ENCODE measurements around the gene CDC16.

CDC16 gene

DNA sequence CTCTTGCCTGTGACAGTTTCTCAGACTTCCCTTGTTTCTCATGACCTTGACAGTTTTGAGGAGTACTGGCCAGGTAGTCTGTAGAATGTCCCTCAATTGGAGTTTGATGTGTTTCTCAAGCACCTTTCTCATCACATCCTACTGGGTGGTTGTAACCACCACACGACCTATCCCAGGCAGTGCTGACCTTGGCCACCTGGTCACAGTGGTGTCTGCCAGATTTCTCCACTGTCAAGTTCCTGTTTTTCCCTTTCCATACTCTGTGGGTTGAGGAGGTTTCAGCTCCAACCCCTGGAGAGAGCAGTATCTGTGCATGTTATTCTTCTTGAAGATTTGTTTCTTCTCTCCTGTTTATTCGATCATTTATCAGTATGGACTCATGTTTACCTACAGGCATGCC is 38.3 kb downstream of the CDC16 start:
- Histone ChIP-seq H3K4me3 (IDR thresholded peaks at IDR 0.05; ENCODE audit: insufficient read depth, low read depth, low read length) (no peak overlapping the region), H3K27ac (no peak overlapping the region), H4K20me1 (ENCODE audit: insufficient read depth) (no peaks in the 10 kb centered on the region), H3K79me2 (ENCODE audit: insufficient read depth, low read depth) (no peaks in the 10 kb centered on the region), H3K4me1 (ENCODE audit: low read depth, poor library complexity, severe bottlenecking) (peaks cover 83% of the 10 kb centered on the region), H2AFZ (ENCODE audit: low read depth) (no peak overlapping the region), H3K27me3 (ENCODE audit: insufficient read depth, low read depth) (no peaks in the 10 kb centered on the region), H3K4me2 (no peak overlapping the region), H3K36me3 (ENCODE audit: insufficient read depth) (peaks cover 8% of the 10 kb centered on the region; the same call in 1 of the 2 replicates), H3K9ac (no peak overlapping the region)
- TF ChIP-seq, protein P1, sequence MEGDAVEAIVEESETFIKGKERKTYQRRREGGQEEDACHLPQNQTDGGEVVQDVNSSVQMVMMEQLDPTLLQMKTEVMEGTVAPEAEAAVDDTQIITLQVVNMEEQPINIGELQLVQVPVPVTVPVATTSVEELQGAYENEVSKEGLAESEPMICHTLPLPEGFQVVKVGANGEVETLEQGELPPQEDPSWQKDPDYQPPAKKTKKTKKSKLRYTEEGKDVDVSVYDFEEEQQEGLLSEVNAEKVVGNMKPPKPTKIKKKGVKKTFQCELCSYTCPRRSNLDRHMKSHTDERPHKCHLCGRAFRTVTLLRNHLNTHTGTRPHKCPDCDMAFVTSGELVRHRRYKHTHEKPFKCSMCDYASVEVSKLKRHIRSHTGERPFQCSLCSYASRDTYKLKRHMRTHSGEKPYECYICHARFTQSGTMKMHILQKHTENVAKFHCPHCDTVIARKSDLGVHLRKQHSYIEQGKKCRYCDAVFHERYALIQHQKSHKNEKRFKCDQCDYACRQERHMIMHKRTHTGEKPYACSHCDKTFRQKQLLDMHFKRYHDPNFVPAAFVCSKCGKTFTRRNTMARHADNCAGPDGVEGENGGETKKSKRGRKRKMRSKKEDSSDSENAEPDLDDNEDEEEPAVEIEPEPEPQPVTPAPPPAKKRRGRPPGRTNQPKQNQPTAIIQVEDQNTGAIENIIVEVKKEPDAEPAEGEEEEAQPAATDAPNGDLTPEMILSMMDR (conservative IDR thresholded peaks at IDR 0.05; ENCODE audit: low read depth, low read length): no peak

DNA sequence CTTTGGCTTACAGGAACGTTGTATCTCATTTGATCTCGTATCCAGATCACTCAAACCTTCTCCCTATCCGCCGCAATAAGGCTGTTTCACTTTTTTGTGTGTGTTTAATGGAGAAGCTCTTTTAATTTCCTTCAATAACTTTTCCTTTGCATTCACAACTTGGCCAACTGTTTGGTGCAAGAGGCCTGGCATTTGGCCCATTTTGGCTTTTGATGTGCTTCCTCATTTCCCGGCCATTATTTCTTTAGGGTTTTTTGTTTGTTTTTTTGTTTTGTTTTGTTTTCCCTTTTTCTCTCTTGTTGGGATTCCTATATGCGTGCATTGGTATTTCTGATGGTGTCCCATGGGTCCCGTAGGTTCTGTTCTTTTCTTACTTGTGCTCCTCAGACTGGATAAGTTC is 40.6 kb downstream of the CDC16 start:
- Histone ChIP-seq H3K4me2 (no peak overlapping the region), H3K27ac (no peak overlapping the region), H3K27me3 (ENCODE audit: insufficient read depth, low read depth) (no peaks in the 10 kb centered on the region), H3K9ac (no peak overlapping the region), H3K36me3 (ENCODE audit: insufficient read depth) (peaks cover 8% of the 10 kb centered on the region; the same call in 1 of the 2 replicates), H4K20me1 (ENCODE audit: insufficient read depth) (no peaks in the 10 kb centered on the region), H3K79me2 (ENCODE audit: insufficient read depth, low read depth) (0 out of 2 replicates have a peak, but pooled peaks cover 5% of the 10 kb centered on the region), H2AFZ (ENCODE audit: low read depth) (no peak overlapping the region), H3K4me1 (ENCODE audit: low read depth, poor library complexity, severe bottlenecking) (peaks cover 83% of the 10 kb centered on the region), H3K4me3 (IDR thresholded peaks at IDR 0.05; ENCODE audit: insufficient read depth, low read depth, low read length) (no peak overlapping the region)
- TF ChIP-seq, protein P1 (conservative IDR thresholded peaks at IDR 0.05; ENCODE audit: low read depth, low read length): no peak

DNA sequence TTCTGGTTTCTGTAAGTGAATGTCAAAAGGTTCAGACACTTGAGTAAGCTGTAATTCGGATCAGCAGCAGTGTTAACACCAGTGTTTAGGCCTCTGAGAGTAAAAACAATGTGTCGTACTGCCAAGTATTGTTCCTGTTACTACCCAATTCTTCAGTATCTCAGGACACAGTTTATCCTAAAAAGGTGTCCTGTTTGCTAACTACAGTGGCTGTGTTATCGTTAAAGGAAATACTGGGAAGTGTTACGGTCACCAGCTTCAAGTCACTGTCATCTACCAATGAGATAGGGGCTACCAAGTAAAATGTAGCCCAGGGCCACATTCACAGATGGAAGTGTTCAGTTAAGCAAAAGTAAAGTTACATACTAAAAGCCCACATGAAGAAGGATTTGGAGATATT is 44.4 kb downstream of the CDC16 start:
- H2AFZ ChIP-seq (ENCODE audit: low read depth): no peak overlapping the region
- peaks cover 23% of the 10 kb centered on the region for H3K79me2 ChIP-seq (ENCODE audit: insufficient read depth, low read depth)
- H3K4me3 ChIP-seq (IDR thresholded peaks at IDR 0.05; ENCODE audit: insufficient read depth, low read depth, low read length): no peak overlapping the region
- no peaks in the 10 kb centered on the region for H3K27me3 ChIP-seq (ENCODE audit: insufficient read depth, low read depth)
- TF ChIP-seq, protein P1 (conservative IDR thresholded peaks at IDR 0.05; ENCODE audit: low read depth, low read length): no peak
- H3K4me1 ChIP-seq (ENCODE audit: low read depth, poor library complexity, severe bottlenecking): peaks cover 79% of the 10 kb centered on the region
- no peaks in the 10 kb centered on the region for H4K20me1 ChIP-seq (ENCODE audit: insufficient read depth)
- peak overlapping the region; percentile 98 for H3K4me2 ChIP-seq
- peak overlapping the region; percentile 95 for H3K27ac ChIP-seq
- no peaks in the 10 kb centered on the region for H3K36me3 ChIP-seq (ENCODE audit: insufficient read depth)
- peak overlapping the region; percentile 95; the same call in 1 of the 2 replicates for H3K9ac ChIP-seq

GRCh38 chr13:114279758-114280355 is 45.2 kb downstream of the CDC16 start:
- no peaks in the 10 kb centered on the region for H4K20me1 ChIP-seq (ENCODE audit: insufficient read depth)
- peak overlapping the region; percentile 95 for H3K9ac ChIP-seq
- H3K4me1 ChIP-seq (ENCODE audit: low read depth, poor library complexity, severe bottlenecking): peaks cover 73% of the 10 kb centered on the region
- no peak overlapping the region for H3K4me3 ChIP-seq (IDR thresholded peaks at IDR 0.05; ENCODE audit: insufficient read depth, low read depth, low read length)
- H3K4me2 ChIP-seq: peak overlapping the region; percentile 98
- TF ChIP-seq, protein P1 (conservative IDR thresholded peaks at IDR 0.05; ENCODE audit: low read depth, low read length): no peak
- no peak overlapping the region for H2AFZ ChIP-seq (ENCODE audit: low read depth)
- no peaks in the 10 kb centered on the region for H3K36me3 ChIP-seq (ENCODE audit: insufficient read depth)
- no peaks in the 10 kb centered on the region for H3K27me3 ChIP-seq (ENCODE audit: insufficient read depth, low read depth)
- peak overlapping the region; percentile 95 for H3K27ac ChIP-seq
- H3K79me2 ChIP-seq (ENCODE audit: insufficient read depth, low read depth): peaks cover 27% of the 10 kb centered on the region
